Measurements from ENCODE around the gene SLC25A22.

SLC25A22 gene

DNA sequence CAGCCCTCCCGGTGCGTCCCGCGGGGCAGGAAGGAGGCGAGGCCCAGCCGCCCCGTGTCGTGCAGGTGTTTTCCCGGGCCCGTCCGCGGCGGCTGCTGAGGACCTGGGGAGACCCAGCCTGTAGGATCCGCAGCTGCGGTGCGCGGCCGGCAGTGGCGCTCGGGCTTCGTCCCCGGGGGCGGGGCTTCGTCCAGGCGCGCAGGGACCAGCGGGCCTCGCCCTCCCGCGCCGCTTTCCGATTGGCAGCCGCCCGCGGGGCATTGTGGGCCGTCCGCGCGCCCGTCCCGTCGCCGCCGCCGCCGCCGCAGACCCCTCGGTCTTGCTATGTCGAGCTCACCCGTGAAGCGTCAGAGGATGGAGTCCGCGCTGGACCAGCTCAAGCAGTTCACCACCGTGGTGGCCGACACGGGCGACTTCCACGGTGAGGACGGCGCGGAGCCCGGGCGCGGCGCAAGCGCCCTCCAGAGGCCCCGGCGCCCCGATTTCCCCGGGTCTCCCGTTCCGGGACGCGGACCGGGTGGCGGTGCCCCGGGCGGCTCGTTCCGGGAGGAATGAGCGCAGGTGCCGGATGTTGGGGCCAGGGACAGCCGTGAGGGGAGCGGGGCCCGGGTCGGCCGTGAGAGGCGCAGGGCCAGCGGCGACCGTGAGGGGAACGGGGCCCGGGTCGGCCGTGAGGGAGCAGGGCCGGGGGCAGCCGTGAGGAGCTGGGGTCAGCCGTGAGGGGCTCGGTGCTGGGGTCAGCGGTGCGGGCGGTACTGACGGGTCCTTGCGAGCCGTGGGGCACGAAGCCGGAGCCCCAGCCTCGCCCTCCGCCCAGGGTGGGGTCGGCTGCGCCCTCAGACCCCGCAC, 50.7 kb downstream of the SLC25A22 start, which contains the start of gene TALDO1:
TALDO1 (plus strand) TSS at position 307 of the 849 bp plus-strand sequence; CDS start at position 325, 18 bp downstream.
- DNase-seq = peak; percentile 88

- DNase-seq = no peak
Observed at GRCh38 chr11:746289-747157, 51.6 kb downstream of the SLC25A22 start.

DNA sequence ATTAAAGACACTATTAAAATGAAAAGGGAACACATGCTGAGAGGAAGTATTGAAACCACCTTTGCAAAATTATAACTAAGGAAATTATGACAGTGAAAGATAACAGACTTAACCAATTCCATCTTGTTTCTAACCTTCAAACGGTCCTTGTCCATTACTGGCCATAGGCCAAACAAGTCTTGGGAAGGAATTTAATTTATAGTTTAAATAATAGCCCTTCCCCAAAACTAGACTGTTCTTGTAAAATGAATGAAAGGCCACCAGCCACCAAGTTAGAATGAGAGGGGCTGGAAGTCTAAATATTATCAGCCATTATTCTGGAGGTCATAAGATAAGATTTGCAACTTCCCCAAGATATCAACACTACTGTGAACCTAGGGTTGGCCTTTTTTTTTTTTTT, 52.7 kb downstream of the SLC25A22 start:
- no peak for DNase-seq

- DNase-seq = no peak
Observed at GRCh38 chr11:742571-743201, 55.4 kb downstream of the SLC25A22 start.

DNA sequence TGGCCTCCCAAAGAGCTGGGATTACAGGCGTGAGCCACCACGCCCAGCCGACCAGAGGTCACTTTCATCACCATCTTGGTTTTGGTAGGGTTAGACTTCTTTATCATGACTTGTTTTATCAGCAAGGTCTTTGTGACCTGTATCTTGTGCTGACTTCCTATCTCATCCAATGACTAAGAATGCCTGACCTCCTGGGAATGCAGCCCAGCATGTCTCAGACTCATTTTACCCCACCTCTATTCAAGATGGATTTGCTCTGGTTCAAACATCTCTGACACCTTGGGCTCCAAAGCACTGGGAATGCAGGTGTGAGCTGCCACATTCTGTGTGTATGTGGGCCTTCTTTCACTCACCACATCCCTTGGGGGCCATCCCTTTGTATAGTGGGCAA, 55.9 kb downstream of the SLC25A22 start:
- DNase-seq = no peak
